ENCODE measurements around the gene LNP1. TPM values are rescaled to one million over a fixed set of nuclear protein-coding genes. Genes with fewer than 3 reads are reported as not detected.
A peak's percentile ranks its signal among the peaks of the same experiment; 100 is the strongest.

The LNP1 gene
- total RNA-seq, 1 donor: 3.0 TPM

GRCh38 chr3:100403362-100404249, 2.3 kb downstream of the LNP1 start:
- DNase-seq (ENCODE audit: low read depth): no peak
- peak overlapping the region; percentile 93 for H3K4me3 ChIP-seq (ENCODE audit: low read depth, low read length)
- no peak for TF ChIP-seq CTCF (IDR thresholded peaks at IDR 0.05; ENCODE audit: insufficient read depth, low read length)

GRCh38 chr3:100404250-100404548, 2.9 kb downstream of the LNP1 start:
- DNase-seq (ENCODE audit: low read depth): no peak
- no peak overlapping the region for H3K4me3 ChIP-seq (ENCODE audit: low read depth, low read length)
- TF ChIP-seq CTCF (IDR thresholded peaks at IDR 0.05; ENCODE audit: insufficient read depth, low read length): no peak

DNA sequence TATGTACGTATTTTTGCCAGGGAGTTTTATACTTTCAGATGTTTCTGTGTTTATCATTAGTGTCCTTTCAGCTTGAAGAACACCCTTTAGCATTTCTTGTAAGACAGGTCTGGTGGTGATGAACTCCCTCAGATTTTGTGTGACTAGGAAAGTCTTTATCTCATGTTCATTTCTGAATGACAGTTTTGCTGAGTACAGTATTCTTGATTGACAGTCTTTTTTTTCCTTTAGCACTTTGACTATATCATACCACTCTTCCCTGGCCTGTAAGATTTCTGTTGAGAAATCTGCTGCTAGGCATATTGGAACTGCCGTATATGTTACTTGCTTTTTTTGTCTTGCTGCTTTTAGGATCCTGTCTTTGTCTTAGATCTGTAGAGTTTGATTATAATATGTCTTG, 5.8 kb downstream of the LNP1 start:
- TF ChIP-seq CTCF (IDR thresholded peaks at IDR 0.05; ENCODE audit: insufficient read depth, low read length): no peak
- DNase-seq (ENCODE audit: low read depth): no peak
- H3K4me3 ChIP-seq (ENCODE audit: low read depth, low read length): no peak overlapping the region

DNA sequence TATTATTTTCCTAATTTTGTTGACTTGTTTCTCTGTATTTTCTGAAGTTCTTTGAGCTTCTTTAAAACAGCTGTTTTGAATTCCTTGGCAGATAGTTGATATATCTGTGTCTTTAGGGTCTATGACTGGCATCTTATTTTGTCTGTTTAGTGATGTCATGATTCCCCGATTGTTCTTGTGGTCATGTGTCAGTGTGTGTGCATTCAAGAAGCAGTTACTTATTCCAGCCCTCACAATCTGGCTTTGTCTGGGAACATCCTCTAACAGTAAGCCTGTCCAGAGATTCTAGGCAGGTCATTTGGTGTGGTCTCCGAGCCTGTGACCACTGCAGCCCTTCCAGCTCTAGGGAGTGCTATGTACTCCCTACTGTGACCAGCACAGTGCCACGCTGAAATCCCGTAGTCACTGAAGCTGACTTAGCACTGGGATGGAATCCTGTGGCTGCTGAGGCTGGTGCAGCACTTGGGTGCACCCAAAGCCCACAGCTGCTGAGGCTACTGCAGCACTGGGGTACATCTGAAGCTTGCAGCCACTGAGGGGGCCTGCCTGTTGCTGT, 6.7 kb downstream of the LNP1 start:
- TF ChIP-seq CTCF (IDR thresholded peaks at IDR 0.05; ENCODE audit: insufficient read depth, low read length): no peak
- H3K4me3 ChIP-seq (ENCODE audit: low read depth, low read length): no peak overlapping the region
- DNase-seq (ENCODE audit: low read depth): no peak

GRCh38 chr3:100411091-100411982, 10.0 kb downstream of the LNP1 start:
- DNase-seq (ENCODE audit: low read depth): no peak
- TF ChIP-seq CTCF (IDR thresholded peaks at IDR 0.05; ENCODE audit: insufficient read depth, low read length): no peak
- no peak overlapping the region for H3K4me3 ChIP-seq (ENCODE audit: low read depth, low read length)

- no peak for DNase-seq (ENCODE audit: low read depth)
- no peak overlapping the region for H3K4me3 ChIP-seq (ENCODE audit: low read depth, low read length)
- TF ChIP-seq CTCF (IDR thresholded peaks at IDR 0.05; ENCODE audit: insufficient read depth, low read length): no peak
These were observed 11.7 kb downstream of the LNP1 start for GRCh38 chr3:100412912-100413590.

All from fibroblast of the aortic adventitia (primary cell).